GM19395 (cell line): ENCODE measurements around the gene FLNA.

Experiments
- ATAC-seq: cut with Tn5 transposase; IDR thresholded peaks from one replicate; pipeline ENCODE4 v1.9.1; 2021; ENCODE audit warnings: mild to moderate bottlenecking, moderate library complexity; ENCODE audit not compliant: unreplicated experiment

The FLNA gene

GRCh38 chrX:154359362-154360154 is 14.9 kb downstream of the FLNA start:
- no peak for ATAC-seq

- no peak for ATAC-seq
Measured at GRCh38 chrX:154358829-154359228, 15.6 kb downstream of the FLNA start.

- ATAC-seq: no peak
Measured at GRCh38 chrX:154358011-154358410, 16.4 kb downstream of the FLNA start.

GRCh38 chrX:154357205-154357604 is 17.2 kb downstream of the FLNA start:
- no peak for ATAC-seq

- ATAC-seq: no peak
Measured at GRCh38 chrX:154356596-154356995, 17.8 kb downstream of the FLNA start.

GRCh38 chrX:154355776-154356140 is 18.7 kb downstream of the FLNA start:
- ATAC-seq: no peak

- ATAC-seq: no peak
Measured at GRCh38 chrX:154355094-154355775, 19.2 kb downstream of the FLNA start.

GRCh38 chrX:154354516-154354915 is 19.9 kb downstream of the FLNA start:
- ATAC-seq: no peak

GRCh38 chrX:154354013-154354412 is 20.4 kb downstream of the FLNA start:
- ATAC-seq: no peak

GRCh38 chrX:154353172-154353843 is 21.1 kb downstream of the FLNA start:
- no peak for ATAC-seq

GRCh38 chrX:154352466-154352865 is 22.0 kb downstream of the FLNA start:
- no peak for ATAC-seq

- ATAC-seq: no peak
Measured at GRCh38 chrX:154352012-154352401, 22.4 kb downstream of the FLNA start.

GRCh38 chrX:154351183-154352011 is 23.0 kb downstream of the FLNA start:
- no peak for ATAC-seq

- no peak for ATAC-seq
Measured at GRCh38 chrX:154350429-154351182, 23.8 kb downstream of the FLNA start.

- no peak for ATAC-seq
Measured at GRCh38 chrX:154349979-154350378, 24.5 kb downstream of the FLNA start.

- ATAC-seq: no peak
Measured at GRCh38 chrX:154349359-154349935, 25.0 kb downstream of the FLNA start.

GRCh38 chrX:154348646-154349358 is 25.6 kb downstream of the FLNA start:
- no peak for ATAC-seq

- no peak for ATAC-seq
Measured at GRCh38 chrX:154348114-154348531, 26.3 kb downstream of the FLNA start.

- ATAC-seq: peak; percentile 28
Measured at GRCh38 chrX:154343620-154344019, 30.8 kb downstream of the FLNA start.
